K562 (cell line): ENCODE data around the gene KIF17. TPM values are rescaled to one million over a fixed set of nuclear protein-coding genes. Genes with fewer than 3 reads are reported as not detected.

Experiments
- ATAC-seq: fragments of 200-7000 bp; cut with Tn5 transposase; 3 replicates; pipeline ENCODE4 v1.9.1; 2020; ENCODE audit warnings: moderate library complexity
- BruUV-seq: library from RNA; stranded (reverse); fragments of 400-500 nt; replicated peaks from 2 replicates; lab custom pipeline; 2021; lab: Mats Ljungman, UMichigan
- CTCF ChIA-PET: fragments of 300-600 bp; formaldehyde crosslinking; extraction: SDS; loops from one replicate; lab custom pipeline; 2021; ENCODE audit warnings: low intra/inter-chr PET ratio; lab: Yijun Ruan, JAX
- POLR2A ChIA-PET: fragments of 300-600, 350-650 bp; sonication (Branson Sonifier 250); formaldehyde crosslinking; extraction: SDS; loops from one replicate; lab custom pipeline; 2021; ENCODE audit warnings: antibody characterized with exemption, inconsistent platforms; lab: Yijun Ruan, JAX
- DNase-seq, 4 experiments: peaks; one replicate each; pipeline versions ENCODE4 v3.0.0 to v3.0.0-alpha.2; 2011 to 2018; ENCODE audit warnings: low spot score in 3 of 4, mixed read lengths in 3 of 4; ENCODE audit errors: extremely low read depth in 1 of 4
- FAIRE-seq: peaks from 2 replicates; lab custom pipeline; 2011; peaks lifted over from hg19 to GRCh38; lab: Jason Lieb, UNC
- H2AFZ ChIP-seq: 2 replicates; pipeline ENCODE4 v1.6.0; 2011; ENCODE audit warnings: low read depth, low read length, control low read depth, inconsistent platforms
- H3K27ac ChIP-seq: fragments of 200-600 bp; 3 replicates; pipeline ENCODE4 v1.8.0; 2011; ENCODE audit warnings: low read depth, mild to moderate bottlenecking, control low read depth, inconsistent platforms, low read length, moderate library complexity, mixed read lengths; ENCODE audit errors: extremely low read depth
- H3K27me3 ChIP-seq, 2 experiments: fragments of 300-600 bp in 1 of 2; 2 replicates in 1 of 2; 3 replicates in 1 of 2; pipeline versions ENCODE4 v1.6.0 to v1.8.0; 2011; ENCODE audit warnings: inconsistent platforms in 2 of 2, low read length in 2 of 2, mild to moderate bottlenecking in 1 of 2, mixed read lengths in 1 of 2, moderate library complexity in 1 of 2; ENCODE audit not compliant: control insufficient read depth in 2 of 2, insufficient read depth in 2 of 2
- H3K36me3 ChIP-seq: fragments of 300-600 bp; 3 replicates; pipeline ENCODE4 v1.8.0; 2011; ENCODE audit warnings: mild to moderate bottlenecking, low read length, inconsistent platforms; ENCODE audit not compliant: control insufficient read depth, insufficient read depth
- H3K4me1 ChIP-seq, 2 experiments: fragments of 200-600 bp in 1 of 2; replicated peaks in 1 of 2; 2 replicates in 1 of 2; 3 replicates in 1 of 2; pipeline versions ENCODE4 v1.5.1 to v1.8.0; 2011; ENCODE audit warnings: inconsistent platforms in 2 of 2, low read length in 2 of 2, mild to moderate bottlenecking in 1 of 2, mixed read lengths in 1 of 2, moderate library complexity in 1 of 2; ENCODE audit not compliant: control insufficient read depth in 2 of 2, insufficient read depth in 2 of 2
- H3K4me2 ChIP-seq: 2 replicates; pipeline ENCODE4 v1.6.1; 2011; ENCODE audit warnings: low read length, control low read depth, inconsistent platforms, mixed read lengths; ENCODE audit not compliant: insufficient read depth
- H3K4me3 ChIP-seq: fragments of 200-600 bp; sonication (generic), shearing (Covaris generic); 2 replicates; pipeline ENCODE4 v1.5.1; 2016; ENCODE audit warnings: control low read depth, inconsistent platforms
- H3K79me2 ChIP-seq: fragments of 200-600 bp; 3 replicates; pipeline ENCODE4 v1.8.0; 2011; ENCODE audit warnings: low read length, inconsistent platforms; ENCODE audit not compliant: control insufficient read depth, insufficient read depth
- H3K9ac ChIP-seq, 2 experiments: 2 replicates each; pipeline versions ENCODE4 v1.6.0 to v1.6.1; 2011; ENCODE audit warnings: low read depth in 2 of 2, low read length in 2 of 2, control low read depth in 1 of 2, inconsistent platforms in 1 of 2, mild to moderate bottlenecking in 1 of 2, mixed read lengths in 1 of 2; ENCODE audit not compliant: insufficient read depth in 1 of 2
- H3K9me1 ChIP-seq: one replicate; pipeline ENCODE4 v1.6.0; 2011; ENCODE audit warnings: inconsistent platforms, mild to moderate bottlenecking, low read length, moderate library complexity; ENCODE audit not compliant: control insufficient read depth, insufficient read depth
- H3K9me3 ChIP-seq: replicated peaks from 2 replicates; pipeline ENCODE4 v1.5.1; 2011; ENCODE audit warnings: low read depth, low read length, inconsistent platforms; ENCODE audit not compliant: control insufficient read depth, insufficient read depth
- H4K20me1 ChIP-seq: replicated peaks from 2 replicates; pipeline ENCODE4 v1.6.1; 2011; ENCODE audit warnings: low read length, inconsistent platforms, mixed read lengths; ENCODE audit not compliant: control insufficient read depth, insufficient read depth
- DPF2 ChIP-seq: fragments of 450-650 bp; IDR thresholded peaks from 2 replicates; pipeline ENCODE4 v1.6.1; 2016
- FIP1L1 ChIP-seq: fragments of 200-400 bp; formaldehyde crosslinking; IDR thresholded peaks from 2 replicates; pipeline ENCODE4 v1.6.1; 2018; ENCODE audit warnings: mild to moderate bottlenecking, low read depth, low read length; ENCODE audit not compliant: poor library complexity, severe bottlenecking
- FOXJ3 ChIP-seq: sonication (generic); formaldehyde crosslinking; IDR thresholded peaks from 2 replicates; pipeline ENCODE4 v1.4.0; 2020; ENCODE audit warnings: mild to moderate bottlenecking, missing genetic modification reagents
- GABPA ChIP-seq: fragments of 200-800 bp; sonication (Bioruptor generic); conservative IDR thresholded peaks from 2 replicates; pipeline ENCODE4 v1.6.1; 2016; ENCODE audit warnings: low read depth, missing genetic modification characterization, missing compliant biosample characterization
- HMG20A ChIP-seq: fragments of 450-650 bp; formaldehyde crosslinking; conservative IDR thresholded peaks from 2 replicates; pipeline ENCODE4 v1.4.0; 2020; ENCODE audit warnings: mild to moderate bottlenecking, mixed read lengths
- KLF1 ChIP-seq: fragments of 450-650 bp; IDR thresholded peaks from 2 replicates; pipeline ENCODE4 v1.6.1; 2016; ENCODE audit warnings: missing genetic modification characterization, missing compliant biosample characterization
- RAD51 ChIP-seq: fragments of 450-650 bp; IDR thresholded peaks from 2 replicates; pipeline ENCODE4 v1.7.1; 2016; ENCODE audit warnings: low read depth, mild to moderate bottlenecking, borderline replicate concordance
- SP1 ChIP-seq: sonication (generic); formaldehyde crosslinking; IDR thresholded peaks from 2 replicates; pipeline ENCODE4 v1.8.1; 2022; ENCODE audit warnings: mild to moderate bottlenecking, missing genetic modification reagents
- TEAD1 ChIP-seq, 2 experiments: fragments of 450-650 bp in 1 of 2; sonication (generic) in 1 of 2; formaldehyde crosslinking; IDR thresholded peaks; 2 replicates each; pipeline versions ENCODE4 v1.4.0 to v1.8.0; 2020 to 2022; ENCODE audit warnings: mild to moderate bottlenecking in 2 of 2, missing genetic modification reagents in 1 of 2
- U2AF1 ChIP-seq: fragments of 200-400 bp; formaldehyde crosslinking; optimal IDR thresholded peaks from 2 replicates; pipeline ENCODE3; 2017; ENCODE audit warnings: mild to moderate bottlenecking, low read depth, low read length, moderate library complexity
- ZNF133 ChIP-seq: fragments of 250-450 bp; sonication (Bioruptor Pico); IDR thresholded peaks from 2 replicates; pipeline ENCODE4 v1.4.0; 2020; ENCODE audit warnings: mild to moderate bottlenecking
- WGBS: fragments of 100-300 bp; shearing (Covaris generic); methylation state at CpG from one replicate; pipeline ENCODE4 v1.1.6; 2016; ENCODE audit warnings: low coverage, mixed read lengths; ENCODE audit not compliant: insufficient coverage; ENCODE audit errors: missing lambda C conversion rate; 5-methylcytosine and 5-hydroxymethylcytosine counted together
- in situ Hi-C: fragments of 300-500 bp; cut with MboI; formaldehyde crosslinking; loops from 4 replicates; pipeline ENCODE4 v1.15.0; 2018; ENCODE audit warnings: inconsistent platforms, mixed read lengths
- intact Hi-C: fragments of 100-400 bp; cut with micrococcal nuclease; formaldehyde crosslinking; loops from 2 replicates; pipeline ENCODE4 v1.14.2; 2022
- polyA plus RNA-seq, 8 experiments: library from polyadenylated mRNA; depleted of rRNA in 4 of 8; stranded (reverse) in 5 of 8; unstranded in 3 of 8; fragments of >200 nt; fragmentation: Nextera tagmentation in 2 of 8; fragmentation: Illumina TruSeq in 1 of 8; extraction: Ambion mirVana in 2 of 8; extraction: Trizol in 1 of 8; gene quantifications; 2 replicates each; pipeline versions ENCODE4 v1.2.1 to v1.2.3, GENCODE V29; 2011 to 2014; ENCODE audit warnings: inconsistent platforms in 1 of 8, missing spikeins in 1 of 8
- total RNA-seq, 7 experiments: library from RNA; depleted of rRNA in 6 of 7; stranded (reverse); fragments of >200 nt in 6 of 7; fragmentation: Illumina TruSeq in 2 of 7; extraction: Trizol in 2 of 7; gene quantifications; 2 replicates each; pipeline versions ENCODE4 v1.2.1 to v1.2.3, GENCODE V29; 2011 to 2021; ENCODE audit warnings: low replicate concordance in 1 of 7
- TF ChIP-seq, protein P1 (sequence below), 2 experiments: fragments of 450-650 bp in 1 of 2; sonication (generic) in 1 of 2; formaldehyde crosslinking in 1 of 2; IDR thresholded peaks in 1 of 2; conservative IDR thresholded peaks in 1 of 2; 2 replicates each; pipeline versions ENCODE4 v1.6.1 to v1.8.1; 2016 to 2023; ENCODE audit warnings: mild to moderate bottlenecking in 2 of 2, moderate library complexity in 2 of 2, inconsistent platforms in 1 of 2, missing genetic modification reagents in 1 of 2
- TF ChIP-seq, protein P2 (sequence below), 2 experiments: fragments of 450-650 bp; IDR thresholded peaks; 2 replicates each; pipeline ENCODE4 v1.6.1; 2018; ENCODE audit warnings: mild to moderate bottlenecking in 2 of 2, low read depth in 1 of 2; ENCODE audit not compliant: partially characterized antibody in 2 of 2

KIF17 gene
- total and polyA plus RNA-seq, 9 of the 15 experiments (the other 6 are each of a cell fraction or from before 2014, with no cell fraction given), result 0.04 to 0.47 (median 0.18) TPM; not detected in 5

DNA sequence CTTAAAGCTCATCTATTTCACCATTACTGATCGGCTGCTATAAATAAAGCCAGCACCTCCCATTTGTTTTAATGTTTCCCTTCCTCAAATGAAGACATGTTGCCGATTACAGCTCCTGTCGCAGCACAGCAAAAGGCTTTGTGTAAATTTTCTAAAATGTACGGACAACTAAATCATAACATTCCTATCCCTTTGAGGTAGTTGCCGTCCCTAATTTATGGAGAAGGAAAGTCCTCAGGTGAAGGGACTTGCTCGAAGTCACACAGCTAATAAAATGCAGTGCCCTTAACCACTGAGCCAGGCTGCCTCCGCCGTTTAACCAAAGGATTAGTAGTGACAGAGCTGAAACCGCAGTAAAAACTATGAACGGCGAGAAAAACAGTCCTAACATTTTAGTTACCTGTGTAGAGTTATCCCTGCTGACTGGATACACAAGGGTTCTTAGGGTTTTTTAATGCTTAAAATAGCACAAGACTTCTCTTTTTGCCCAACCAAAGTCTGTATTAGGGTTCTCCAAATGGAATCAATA, 83.7 kb downstream of the KIF17 start:
- CTCF ChIA-PET, result interaction anchor here (0.7 to 2.0 kb wide), 2 partner anchors 112 to 204 kb away, joined by 3 to 14 read pairs; no protein-coding TSS in a partner anchor
- ATAC-seq (peak; percentile 3; the same call in 2 of the 3 replicates), FAIRE-seq (no peak), DNase-seq (no peak)
- Histone ChIP-seq H3K9me1 (no peaks in the 10 kb centered on the region), H4K20me1 (0 out of 2 replicates have a peak, but pooled peaks cover 7% of the 10 kb centered on the region), H3K9me3 (no peaks in the 10 kb centered on the region), H3K36me3 (no peaks in the 10 kb centered on the region), H3K4me2 (peak overlapping the region; percentile 85), H3K27me3 (no peaks in the 10 kb centered on the region), H2AFZ (peak overlapping the region; percentile 98), H3K27ac (peak overlapping the region; percentile 35; the same call in 2 of the 3 replicates), H3K4me1 (peaks cover 12% of the 10 kb centered on the region in 2 experiments; a peak in 4 of 5 replicates), H3K9ac (peak overlapping the region in 1 of 2 experiments; percentile 71; a peak in 2 of 4 replicates), H3K4me3 (peak overlapping the region; percentile 96), H3K79me2 (no peaks in the 10 kb centered on the region)
- 5% methylated on average over 11 of the region's 11 CpGs for WGBS
- in situ Hi-C loops (no loop called here), intact Hi-C loops (no loop called here)
- POLR2A ChIA-PET, result interaction anchor here (0.6 to 1.3 kb wide), 11 partner anchors 10 to 1973 kb away, joined by 3 to 5 read pairs (median 3); partner anchors contain the start of gene MUL1
- TSS peak; percentile 88 for BruUV-seq
- TF ChIP-seq FIP1L1 (peak; percentile 1), RAD51 (0 out of 2 replicates have a peak, but pooled peaks have one; percentile 30), FOXJ3 (CRISPR knock-in tag) (0 out of 2 replicates have a peak, but pooled peaks have one; percentile 8), GABPA (tag) (0 out of 2 replicates have a peak, but pooled peaks have one; percentile 7), KLF1 (tag) (no peak), ZNF133 (CRISPR knock-in tag) (no peak), U2AF1 (peak; percentile 3), DPF2 (peak; percentile 28; the same call in 1 of the 2 replicates), TEAD1 (CRISPR knock-in tag; IDR thresholded peaks at IDR 0.05) (0 out of 4 replicates have a peak, but pooled peaks of 1 of the 2 experiments have one; percentile 18), HMG20A (CRISPR knock-in tag) (no peak), SP1 (CRISPR knock-in tag) (peak; percentile 52)
- TF ChIP-seq, protein P1, sequence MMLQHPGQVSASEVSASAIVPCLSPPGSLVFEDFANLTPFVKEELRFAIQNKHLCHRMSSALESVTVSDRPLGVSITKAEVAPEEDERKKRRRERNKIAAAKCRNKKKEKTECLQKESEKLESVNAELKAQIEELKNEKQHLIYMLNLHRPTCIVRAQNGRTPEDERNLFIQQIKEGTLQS (IDR thresholded peaks at IDR 0.05), result no peak
- TF ChIP-seq, protein P1 (CRISPR knock-in tag; conservative IDR thresholded peaks at IDR 0.05), result peak; percentile 35; the same call in 1 of the 2 replicates
- TF ChIP-seq, protein P2, sequence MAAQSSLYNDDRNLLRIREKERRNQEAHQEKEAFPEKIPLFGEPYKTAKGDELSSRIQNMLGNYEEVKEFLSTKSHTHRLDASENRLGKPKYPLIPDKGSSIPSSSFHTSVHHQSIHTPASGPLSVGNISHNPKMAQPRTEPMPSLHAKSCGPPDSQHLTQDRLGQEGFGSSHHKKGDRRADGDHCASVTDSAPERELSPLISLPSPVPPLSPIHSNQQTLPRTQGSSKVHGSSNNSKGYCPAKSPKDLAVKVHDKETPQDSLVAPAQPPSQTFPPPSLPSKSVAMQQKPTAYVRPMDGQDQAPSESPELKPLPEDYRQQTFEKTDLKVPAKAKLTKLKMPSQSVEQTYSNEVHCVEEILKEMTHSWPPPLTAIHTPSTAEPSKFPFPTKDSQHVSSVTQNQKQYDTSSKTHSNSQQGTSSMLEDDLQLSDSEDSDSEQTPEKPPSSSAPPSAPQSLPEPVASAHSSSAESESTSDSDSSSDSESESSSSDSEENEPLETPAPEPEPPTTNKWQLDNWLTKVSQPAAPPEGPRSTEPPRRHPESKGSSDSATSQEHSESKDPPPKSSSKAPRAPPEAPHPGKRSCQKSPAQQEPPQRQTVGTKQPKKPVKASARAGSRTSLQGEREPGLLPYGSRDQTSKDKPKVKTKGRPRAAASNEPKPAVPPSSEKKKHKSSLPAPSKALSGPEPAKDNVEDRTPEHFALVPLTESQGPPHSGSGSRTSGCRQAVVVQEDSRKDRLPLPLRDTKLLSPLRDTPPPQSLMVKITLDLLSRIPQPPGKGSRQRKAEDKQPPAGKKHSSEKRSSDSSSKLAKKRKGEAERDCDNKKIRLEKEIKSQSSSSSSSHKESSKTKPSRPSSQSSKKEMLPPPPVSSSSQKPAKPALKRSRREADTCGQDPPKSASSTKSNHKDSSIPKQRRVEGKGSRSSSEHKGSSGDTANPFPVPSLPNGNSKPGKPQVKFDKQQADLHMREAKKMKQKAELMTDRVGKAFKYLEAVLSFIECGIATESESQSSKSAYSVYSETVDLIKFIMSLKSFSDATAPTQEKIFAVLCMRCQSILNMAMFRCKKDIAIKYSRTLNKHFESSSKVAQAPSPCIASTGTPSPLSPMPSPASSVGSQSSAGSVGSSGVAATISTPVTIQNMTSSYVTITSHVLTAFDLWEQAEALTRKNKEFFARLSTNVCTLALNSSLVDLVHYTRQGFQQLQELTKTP (IDR thresholded peaks at IDR 0.05; ENCODE audit: low read depth in 1 of 2, partially characterized antibody in 2 of 2), result peak in 1 of 2 experiments; percentile 93
